Activated naive CD8-positive, alpha-beta T cell treated with anti-CD3 and anti-CD28 coated beads for 36 hours (primary cell): ENCODE measurements around the gene SCFD2. TPM values are rescaled to one million over a fixed set of nuclear protein-coding genes. Genes with fewer than 3 reads are reported as not detected.
"Not testable (repeated sequence)": the region's sequence is repeated elsewhere in the genome, so short reads cannot be mapped to it uniquely, and the experiment has no call there.

Source experiments
- DNase-seq: peaks from one replicate; pipeline ENCODE4 v3.0.0; 2021
- H3K27ac Mint-ChIP-seq: one replicate; pipeline ENCODE4 v1.8.0; 2022; ENCODE audit warnings: mild to moderate bottlenecking, moderate library complexity, mixed read lengths
- H3K27me3 Mint-ChIP-seq: one replicate; pipeline ENCODE4 v1.8.0; 2022; ENCODE audit warnings: mild to moderate bottlenecking, mixed read lengths
- H3K36me3 Mint-ChIP-seq: one replicate; pipeline ENCODE4 v1.8.0; 2021; ENCODE audit warnings: mild to moderate bottlenecking, mixed read lengths
- H3K4me1 Mint-ChIP-seq: one replicate; pipeline ENCODE4 v1.8.0; 2021; ENCODE audit warnings: mixed read lengths
- H3K4me3 Mint-ChIP-seq: one replicate; pipeline ENCODE4 v1.8.0; 2022; ENCODE audit warnings: mild to moderate bottlenecking, moderate library complexity, mixed read lengths
- H3K9me3 Mint-ChIP-seq: one replicate; pipeline ENCODE4 v1.8.0; 2022; ENCODE audit warnings: mixed read lengths
- total RNA-seq, 2 experiments: library from RNA; stranded (reverse); gene quantifications; one replicate each; pipeline ENCODE4 v1.2.3, GENCODE V29; 2021

SCFD2 gene
- total RNA-seq, 2 experiments from 2014 or later, result 21.9 to 23.7 TPM

DNA sequence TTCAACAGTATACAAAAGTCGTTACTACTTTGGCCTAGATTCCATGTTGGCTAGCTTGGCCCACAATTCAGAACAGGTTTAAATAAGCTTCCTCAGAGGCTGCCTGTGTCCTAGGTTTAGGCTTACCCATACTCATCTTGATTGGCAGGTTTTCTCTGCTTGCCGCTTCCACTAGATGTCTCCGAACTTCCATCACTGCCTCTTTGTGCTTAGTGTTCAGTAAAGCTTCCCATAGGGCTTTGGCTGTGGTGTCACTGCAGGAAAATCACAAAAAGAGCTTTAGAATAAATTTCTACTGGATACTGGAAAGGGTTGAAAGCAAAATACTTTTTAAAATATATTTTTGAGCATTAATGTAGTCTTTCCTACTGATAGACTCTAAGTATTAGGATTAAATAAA lies 52.4 kb downstream of the SCFD2 start:
- DNase-seq, result no peak

GRCh38 chr4:53309321-53310040 lies 56.4 kb downstream of the SCFD2 start:
- no peaks in the 10 kb centered on the region for H3K27me3 Mint-ChIP-seq
- H3K4me3 Mint-ChIP-seq, result no peak overlapping the region
- peaks cover 59% of the 10 kb centered on the region for H3K36me3 Mint-ChIP-seq
- peaks cover 10% of the 10 kb centered on the region for H3K9me3 Mint-ChIP-seq
- no peak for DNase-seq
- no peak overlapping the region for H3K27ac Mint-ChIP-seq
- H3K4me1 Mint-ChIP-seq, result peaks cover 8% of the 10 kb centered on the region

More for the DNA sequence above, 52.4 kb downstream of the SCFD2 start:
- H3K36me3 Mint-ChIP-seq, result peaks cover 24% of the 10 kb centered on the region
- no peak overlapping the region for H3K27ac Mint-ChIP-seq
- no peaks in the 10 kb centered on the region for H3K9me3 Mint-ChIP-seq
- H3K27me3 Mint-ChIP-seq, result no peaks in the 10 kb centered on the region
- H3K4me1 Mint-ChIP-seq, result peaks cover 21% of the 10 kb centered on the region
- H3K4me3 Mint-ChIP-seq, result no peak overlapping the region

GRCh38 chr4:53307819-53308780 lies 57.8 kb downstream of the SCFD2 start:
- H3K4me3 Mint-ChIP-seq, result no peak overlapping the region
- DNase-seq, result no peak
- peaks cover 18% of the 10 kb centered on the region for H3K9me3 Mint-ChIP-seq
- peaks cover 67% of the 10 kb centered on the region for H3K36me3 Mint-ChIP-seq
- H3K4me1 Mint-ChIP-seq, result peaks cover 8% of the 10 kb centered on the region
- no peaks in the 10 kb centered on the region for H3K27me3 Mint-ChIP-seq
- no peak overlapping the region for H3K27ac Mint-ChIP-seq

DNA sequence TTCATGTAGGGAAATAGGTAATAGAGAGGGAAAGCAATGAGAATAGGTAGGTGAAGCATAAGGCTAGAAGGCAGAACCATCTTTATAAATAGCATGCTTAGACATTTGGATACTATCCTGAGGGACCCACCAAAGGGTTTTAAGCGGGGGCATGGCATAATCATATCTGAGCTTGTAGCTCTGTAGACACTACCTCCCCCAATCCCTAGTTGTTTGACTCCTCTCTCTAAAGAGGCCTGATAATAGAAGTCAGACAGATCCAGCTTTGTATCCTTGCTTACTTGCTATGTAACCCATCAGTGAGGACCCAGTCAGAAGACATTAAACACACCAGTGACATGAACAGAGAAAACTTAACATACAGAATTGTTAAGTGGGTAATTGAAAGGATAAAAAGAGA lies 58.7 kb downstream of the SCFD2 start:
- DNase-seq, result no peak
- peaks cover 8% of the 10 kb centered on the region for H3K4me1 Mint-ChIP-seq

DNA sequence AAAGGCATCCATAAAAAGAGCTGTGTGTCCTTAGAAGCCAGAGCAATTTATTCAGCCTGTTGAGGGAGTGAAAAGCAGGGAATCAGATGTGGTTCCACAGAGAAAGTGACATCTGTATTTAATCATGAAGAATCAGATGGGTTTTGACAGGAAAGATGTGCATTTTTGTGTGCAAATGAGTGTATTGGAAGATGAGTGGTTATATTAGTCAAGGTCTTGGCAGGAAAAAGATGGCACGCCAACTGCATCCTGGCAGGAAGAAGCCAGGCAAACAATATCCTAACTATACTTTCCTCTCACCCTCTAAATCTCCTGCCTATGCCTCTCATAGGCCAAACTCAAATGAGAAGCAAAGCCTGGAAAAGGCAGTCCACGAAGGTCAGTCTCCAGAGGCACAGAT lies 59.1 kb downstream of the SCFD2 start:
- no peaks in the 10 kb centered on the region for H3K27me3 Mint-ChIP-seq
- H3K36me3 Mint-ChIP-seq, result peaks cover 72% of the 10 kb centered on the region
- no peak for DNase-seq
- no peak overlapping the region for H3K4me3 Mint-ChIP-seq
- peaks cover 8% of the 10 kb centered on the region for H3K4me1 Mint-ChIP-seq
- H3K9me3 Mint-ChIP-seq, result peaks cover 20% of the 10 kb centered on the region
- H3K27ac Mint-ChIP-seq, result no peak overlapping the region

More for the DNA sequence above, 58.7 kb downstream of the SCFD2 start:
- peaks cover 20% of the 10 kb centered on the region for H3K9me3 Mint-ChIP-seq
- H3K27me3 Mint-ChIP-seq, result no peaks in the 10 kb centered on the region
- no peak overlapping the region for H3K27ac Mint-ChIP-seq
- peaks cover 72% of the 10 kb centered on the region for H3K36me3 Mint-ChIP-seq
- no peak overlapping the region for H3K4me3 Mint-ChIP-seq

DNA sequence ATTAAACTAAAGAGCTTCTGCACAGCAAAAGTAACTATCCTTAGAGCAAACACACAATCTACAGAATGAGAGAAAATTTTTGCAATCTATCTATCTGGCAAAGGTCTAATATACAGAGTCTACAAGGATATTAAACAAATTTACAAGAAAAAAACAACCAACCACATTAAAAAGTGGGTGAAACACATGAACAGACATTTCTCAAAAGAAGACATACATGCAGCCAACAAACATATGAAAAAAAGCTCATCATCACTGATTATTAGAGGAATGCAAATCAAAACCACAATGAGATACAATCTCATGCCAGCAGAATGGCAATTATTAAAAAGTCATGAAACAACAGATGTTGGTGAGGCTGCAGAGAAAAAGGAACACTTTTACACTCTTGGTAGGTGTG lies 73.7 kb downstream of the SCFD2 start:
- not testable (repeated sequence) for DNase-seq, H3K4me3 Mint-ChIP-seq, H3K27ac Mint-ChIP-seq, H3K4me1 Mint-ChIP-seq, H3K27me3 Mint-ChIP-seq
- Mint-ChIP-seq H3K36me3 (peaks cover 63% of the 10 kb centered on the region), H3K9me3 (peaks cover 54% of the 10 kb centered on the region)

GRCh38 chr4:53281438-53281837 lies 84.4 kb downstream of the SCFD2 start:
- DNase-seq, result no peak
- Mint-ChIP-seq H3K27ac (no peak overlapping the region), H3K9me3 (peaks cover 5% of the 10 kb centered on the region), H3K4me1 (peaks cover 3% of the 10 kb centered on the region), H3K4me3 (no peak overlapping the region), H3K27me3 (no peaks in the 10 kb centered on the region), H3K36me3 (peaks cover 38% of the 10 kb centered on the region)

DNA sequence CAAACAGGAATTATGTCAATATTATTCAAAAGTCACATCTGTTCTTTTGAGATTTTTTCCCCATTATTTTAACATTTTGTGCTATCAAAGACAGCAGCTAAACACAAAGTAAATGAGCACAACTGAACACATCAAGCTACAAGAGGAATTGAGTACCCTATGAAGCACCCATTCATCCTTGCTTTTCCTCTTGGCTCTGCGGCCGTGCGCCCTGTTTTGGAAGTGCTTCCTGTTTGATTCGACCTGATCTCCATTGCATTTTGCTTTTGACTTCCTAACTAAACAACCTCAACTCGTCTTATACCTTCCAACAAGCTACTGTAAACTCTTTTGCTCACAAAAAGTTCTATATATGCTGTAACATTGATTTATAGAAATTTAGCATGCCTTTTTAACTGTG lies 85.0 kb downstream of the SCFD2 start:
- Mint-ChIP-seq H3K9me3 (peaks cover 5% of the 10 kb centered on the region), H3K36me3 (peaks cover 38% of the 10 kb centered on the region), H3K4me3 (no peak overlapping the region), H3K27me3 (no peaks in the 10 kb centered on the region), H3K4me1 (peaks cover 3% of the 10 kb centered on the region), H3K27ac (no peak overlapping the region)
- no peak for DNase-seq

GRCh38 chr4:53274609-53275268 lies 91.1 kb downstream of the SCFD2 start:
- H3K36me3 Mint-ChIP-seq, result peaks cover 53% of the 10 kb centered on the region
- no peaks in the 10 kb centered on the region for H3K27me3 Mint-ChIP-seq
- no peak for DNase-seq
- no peak overlapping the region for H3K4me3 Mint-ChIP-seq
- peaks cover 5% of the 10 kb centered on the region for H3K4me1 Mint-ChIP-seq
- H3K27ac Mint-ChIP-seq, result no peak overlapping the region
- peaks cover 3% of the 10 kb centered on the region for H3K9me3 Mint-ChIP-seq

GRCh38 chr4:53273726-53274125 lies 92.1 kb downstream of the SCFD2 start:
- Mint-ChIP-seq H3K27me3 (no peaks in the 10 kb centered on the region), H3K27ac (no peak overlapping the region), H3K4me3 (no peak overlapping the region), H3K36me3 (peaks cover 54% of the 10 kb centered on the region), H3K4me1 (peaks cover 5% of the 10 kb centered on the region), H3K9me3 (no peaks in the 10 kb centered on the region)
- no peak for DNase-seq

DNA sequence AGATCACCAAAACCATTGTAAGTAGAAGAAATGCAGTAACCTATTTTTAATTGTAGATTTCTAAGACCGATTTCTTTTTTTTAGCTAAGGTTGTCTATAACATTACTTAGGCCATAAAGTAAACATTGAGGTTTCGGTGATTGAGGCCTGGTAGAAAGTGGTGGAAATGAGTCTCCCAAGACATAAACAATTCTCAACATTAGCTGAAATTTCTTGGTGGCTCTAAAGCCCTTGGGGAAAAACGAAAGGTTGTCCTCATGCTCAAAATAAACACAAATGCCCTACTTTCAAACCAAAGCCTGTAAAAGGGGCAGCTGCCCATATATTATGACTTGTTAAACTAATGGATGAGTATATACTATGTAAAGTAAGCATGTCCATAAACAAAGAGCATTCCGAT lies 98.8 kb downstream of the SCFD2 start:
- Mint-ChIP-seq H3K4me1 (no peaks in the 10 kb centered on the region), H3K27me3 (no peaks in the 10 kb centered on the region), H3K9me3 (peaks cover 14% of the 10 kb centered on the region), H3K4me3 (no peak overlapping the region), H3K27ac (no peak overlapping the region), H3K36me3 (peaks cover 50% of the 10 kb centered on the region)
- DNase-seq, result no peak

DNA sequence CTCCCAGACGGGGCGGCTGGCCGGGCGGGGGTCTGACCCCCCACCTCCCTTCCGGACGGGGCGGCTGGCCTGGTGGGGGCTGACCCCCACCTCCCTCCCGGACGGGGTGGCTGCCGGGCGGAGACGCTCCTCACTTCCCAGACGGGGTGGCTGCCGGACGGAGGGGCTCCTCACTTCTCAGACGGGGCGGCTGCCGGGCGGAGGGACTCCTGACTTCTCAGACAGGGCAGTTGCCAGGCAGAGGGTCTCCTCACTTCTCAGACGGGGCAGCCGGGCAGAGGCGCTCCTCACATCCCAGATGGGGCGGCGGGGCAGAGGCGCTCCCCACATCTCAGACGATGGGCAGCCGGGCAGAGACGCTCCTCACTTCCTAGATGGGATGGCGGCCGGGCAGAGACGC lies 109.9 kb downstream of the SCFD2 start:
- not testable (repeated sequence) for H3K27me3 Mint-ChIP-seq, H3K27ac Mint-ChIP-seq, H3K4me1 Mint-ChIP-seq, H3K4me3 Mint-ChIP-seq, DNase-seq
- Mint-ChIP-seq H3K36me3 (peaks cover 37% of the 10 kb centered on the region), H3K9me3 (peaks cover 31% of the 10 kb centered on the region)

GRCh38 chr4:53240573-53240972 lies 125.3 kb downstream of the SCFD2 start:
- Mint-ChIP-seq H3K4me1 (peaks cover 5% of the 10 kb centered on the region), H3K4me3 (no peak overlapping the region), H3K9me3 (peaks cover 17% of the 10 kb centered on the region)

DNA sequence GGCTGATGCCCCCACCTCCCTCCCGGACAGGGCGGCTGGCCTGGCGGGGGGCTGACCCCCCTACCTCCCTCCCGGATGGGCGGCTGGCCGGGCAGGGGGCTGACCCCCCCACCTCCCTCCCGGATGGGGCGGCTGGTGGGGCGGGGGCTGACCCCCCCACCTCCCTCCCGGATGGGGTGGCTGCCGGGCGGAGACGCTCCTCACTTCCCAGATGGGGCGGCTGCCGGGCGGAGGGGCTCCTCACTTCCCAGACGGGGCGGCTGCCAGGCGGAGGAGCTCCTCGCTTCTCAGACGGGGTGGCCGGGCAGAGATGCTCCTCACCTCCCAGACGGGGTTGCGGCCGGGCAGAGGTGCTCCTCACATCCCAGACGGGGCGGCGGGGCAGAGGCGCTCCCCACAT lies 127.5 kb downstream of the SCFD2 start:
- H3K4me3 Mint-ChIP-seq, DNase-seq, H3K27ac Mint-ChIP-seq, H3K27me3 Mint-ChIP-seq, H3K9me3 Mint-ChIP-seq, H3K4me1 Mint-ChIP-seq: not testable (repeated sequence)
- peaks cover 39% of the 10 kb centered on the region for H3K36me3 Mint-ChIP-seq

More at GRCh38 chr4:53240573-53240972, 125.3 kb downstream of the SCFD2 start:
- no peaks in the 10 kb centered on the region for H3K27me3 Mint-ChIP-seq
- peaks cover 51% of the 10 kb centered on the region for H3K36me3 Mint-ChIP-seq
- no peak overlapping the region for H3K27ac Mint-ChIP-seq
- no peak for DNase-seq

GRCh38 chr4:53237811-53238210 lies 128.1 kb downstream of the SCFD2 start:
- not testable (repeated sequence) for H3K27me3 Mint-ChIP-seq, DNase-seq, H3K27ac Mint-ChIP-seq, H3K4me3 Mint-ChIP-seq, H3K4me1 Mint-ChIP-seq, H3K9me3 Mint-ChIP-seq
- H3K36me3 Mint-ChIP-seq, result peaks cover 35% of the 10 kb centered on the region
